ENCODE data around the gene STEAP3. TPM values are rescaled to one million over a fixed set of nuclear protein-coding genes. Genes with fewer than 3 reads are reported as not detected.

STEAP3 gene
- total and polyA plus RNA-seq, 5 donors = 4.8 to 12.4 (median 9.3) TPM

GRCh38 chr2:119180892-119181291 is 42.7 kb upstream of the STEAP3 start:
- Histone ChIP-seq H3K4me1 (ENCODE audit: control insufficient read depth, insufficient read depth, low read length) (no peaks in the 10 kb centered on the region), H3K27ac (ENCODE audit: low read length) (no peak overlapping the region), H3K27me3 (ENCODE audit: control insufficient read depth, insufficient read depth) (no peaks in the 10 kb centered on the region), H3K9me3 (ENCODE audit: control insufficient read depth, low read length) (no peaks in the 10 kb centered on the region), H3K4me3 (ENCODE audit: low read length) (no peak overlapping the region)
- 72% methylated on average over 5 of the region's 5 CpGs for WGBS
- DNase-seq (no peak), ATAC-seq (no peak)
- intact Hi-C loops (cut with DNase I) = no loop called here

- DNase-seq (no peak), ATAC-seq (no peak)
- H3K27me3 ChIP-seq (ENCODE audit: control insufficient read depth, insufficient read depth) = no peaks in the 10 kb centered on the region
- H3K27ac ChIP-seq (ENCODE audit: low read length) = no peak overlapping the region
- intact Hi-C loops (cut with DNase I) = no loop called here
- WGBS = 90% methylated on average over 10 of the region's 10 CpGs
- H3K4me1 ChIP-seq (ENCODE audit: control insufficient read depth, insufficient read depth, low read length) = no peaks in the 10 kb centered on the region
- no peak overlapping the region for H3K4me3 ChIP-seq (ENCODE audit: low read length)
- H3K9me3 ChIP-seq (ENCODE audit: control insufficient read depth, low read length) = no peaks in the 10 kb centered on the region
These were observed 42.2 kb upstream of the STEAP3 start for GRCh38 chr2:119181391-119181790.

- Histone ChIP-seq H3K27ac (ENCODE audit: low read length) (no peak overlapping the region), H3K9me3 (ENCODE audit: control insufficient read depth, low read length) (no peaks in the 10 kb centered on the region), H3K4me3 (ENCODE audit: low read length) (no peak overlapping the region), H3K27me3 (ENCODE audit: control insufficient read depth, insufficient read depth) (no peaks in the 10 kb centered on the region), H3K4me1 (ENCODE audit: control insufficient read depth, insufficient read depth, low read length) (no peaks in the 10 kb centered on the region)
- ATAC-seq = no peak
- DNase-seq = no peak
- intact Hi-C loops (cut with DNase I) = no loop called here
- WGBS = 88% methylated on average over 13 of the region's 13 CpGs
These were observed 41.7 kb upstream of the STEAP3 start for GRCh38 chr2:119181791-119182445.

GRCh38 chr2:119184512-119184911 is 39.1 kb upstream of the STEAP3 start:
- H3K27me3 ChIP-seq (ENCODE audit: control insufficient read depth, insufficient read depth) = no peaks in the 10 kb centered on the region
- no peaks in the 10 kb centered on the region for H3K9me3 ChIP-seq (ENCODE audit: control insufficient read depth, low read length)
- ATAC-seq (no peak), DNase-seq (no peak)
- WGBS = 88% methylated on average over 7 of the region's 7 CpGs
- H3K4me1 ChIP-seq (ENCODE audit: control insufficient read depth, insufficient read depth, low read length) = no peaks in the 10 kb centered on the region
- no peak overlapping the region for H3K4me3 ChIP-seq (ENCODE audit: low read length)
- no peak overlapping the region for H3K27ac ChIP-seq (ENCODE audit: low read length)
- intact Hi-C loops (cut with DNase I) = no loop called here

- WGBS = 60% methylated on average over 8 of the region's 8 CpGs
- no peaks in the 10 kb centered on the region for H3K27me3 ChIP-seq (ENCODE audit: control insufficient read depth, insufficient read depth)
These were observed 33.1 kb upstream of the STEAP3 start for GRCh38 chr2:119190321-119191111.

GRCh38 chr2:119192893-119193292 is 30.7 kb upstream of the STEAP3 start:
- intact Hi-C loops (cut with DNase I) = no loop called here
- no peak for DNase-seq
- no peak overlapping the region for H3K4me3 ChIP-seq (ENCODE audit: low read length)
- no peak for ATAC-seq
- 68% methylated on average over 6 of the region's 6 CpGs for WGBS
- no peak overlapping the region for H3K27ac ChIP-seq (ENCODE audit: low read length)
- no peaks in the 10 kb centered on the region for H3K4me1 ChIP-seq (ENCODE audit: control insufficient read depth, insufficient read depth, low read length)
- H3K9me3 ChIP-seq (ENCODE audit: control insufficient read depth, low read length) = no peaks in the 10 kb centered on the region
- H3K27me3 ChIP-seq (ENCODE audit: control insufficient read depth, insufficient read depth) = no peaks in the 10 kb centered on the region

More at GRCh38 chr2:119190321-119191111, 33.1 kb upstream of the STEAP3 start:
- DNase-seq (no peak), ATAC-seq (no peak)
- H3K27ac ChIP-seq (ENCODE audit: low read length) = no peak overlapping the region
- no peak overlapping the region for H3K4me3 ChIP-seq (ENCODE audit: low read length)
- no peaks in the 10 kb centered on the region for H3K4me1 ChIP-seq (ENCODE audit: control insufficient read depth, insufficient read depth, low read length)
- intact Hi-C loops (cut with DNase I) = no loop called here
- no peaks in the 10 kb centered on the region for H3K9me3 ChIP-seq (ENCODE audit: control insufficient read depth, low read length)

- WGBS = 90% methylated on average over 5 of the region's 5 CpGs
- Histone ChIP-seq H3K4me3 (ENCODE audit: low read length) (no peak overlapping the region), H3K27me3 (ENCODE audit: control insufficient read depth, insufficient read depth) (no peaks in the 10 kb centered on the region), H3K27ac (ENCODE audit: low read length) (no peak overlapping the region), H3K4me1 (ENCODE audit: control insufficient read depth, insufficient read depth, low read length) (peaks cover 2% of the 10 kb centered on the region), H3K9me3 (ENCODE audit: control insufficient read depth, low read length) (no peaks in the 10 kb centered on the region)
- DNase-seq (no peak), ATAC-seq (no peak)
- intact Hi-C loops (cut with DNase I) = no loop called here
These were observed 28.6 kb upstream of the STEAP3 start for GRCh38 chr2:119195001-119195400.

GRCh38 chr2:119195887-119196286 is 27.7 kb upstream of the STEAP3 start:
- no peak overlapping the region for H3K27ac ChIP-seq (ENCODE audit: low read length)
- peaks cover 2% of the 10 kb centered on the region for H3K4me1 ChIP-seq (ENCODE audit: control insufficient read depth, insufficient read depth, low read length)
- no peak for DNase-seq
- intact Hi-C loops (cut with DNase I) = no loop called here
- no peaks in the 10 kb centered on the region for H3K9me3 ChIP-seq (ENCODE audit: control insufficient read depth, low read length)
- no peak overlapping the region for H3K4me3 ChIP-seq (ENCODE audit: low read length)
- H3K27me3 ChIP-seq (ENCODE audit: control insufficient read depth, insufficient read depth) = no peaks in the 10 kb centered on the region
- 36% methylated on average over 2 of the region's 2 CpGs for WGBS
- no peak for ATAC-seq

- no peak overlapping the region for H3K4me3 ChIP-seq (ENCODE audit: low read length)
- ATAC-seq = no peak
- no peaks in the 10 kb centered on the region for H3K9me3 ChIP-seq (ENCODE audit: control insufficient read depth, low read length)
- no peak overlapping the region for H3K27ac ChIP-seq (ENCODE audit: low read length)
- intact Hi-C loops (cut with DNase I) = no loop called here
- DNase-seq = no peak
- no peaks in the 10 kb centered on the region for H3K27me3 ChIP-seq (ENCODE audit: control insufficient read depth, insufficient read depth)
- 61% methylated on average over 7 of the region's 7 CpGs for WGBS
- peaks cover 2% of the 10 kb centered on the region for H3K4me1 ChIP-seq (ENCODE audit: control insufficient read depth, insufficient read depth, low read length)
These were observed 27.1 kb upstream of the STEAP3 start for GRCh38 chr2:119196301-119197125.

- no peak for DNase-seq
These were observed 26.6 kb upstream of the STEAP3 start for GRCh38 chr2:119197126-119197405.

More at GRCh38 chr2:119197126-119197405, 26.6 kb upstream of the STEAP3 start:
- no peak overlapping the region for H3K4me3 ChIP-seq (ENCODE audit: low read length)
- intact Hi-C loops (cut with DNase I) = no loop called here
- no peaks in the 10 kb centered on the region for H3K27me3 ChIP-seq (ENCODE audit: control insufficient read depth, insufficient read depth)
- no peak for ATAC-seq
- H3K4me1 ChIP-seq (ENCODE audit: control insufficient read depth, insufficient read depth, low read length) = peaks cover 2% of the 10 kb centered on the region
- H3K27ac ChIP-seq (ENCODE audit: low read length) = no peak overlapping the region
- no peaks in the 10 kb centered on the region for H3K9me3 ChIP-seq (ENCODE audit: control insufficient read depth, low read length)

All from right cardiac atrium (tissue), 5 donors.